Suppressor macrophage treated with lipopolysaccharide for 4 hours (primary cell): ENCODE data around the gene EHMT2.
"Not testable (repeated sequence)": the region's sequence is repeated elsewhere in the genome, so short reads cannot be mapped to it uniquely, and the experiment has no call there.

Experiments used
- DNase-seq: peaks from one replicate; pipeline ENCODE4 v3.0.0-alpha.2; 2020

The EHMT2 gene

GRCh38 chr6:31911826-31912585 is 14.5 kb upstream of the EHMT2 start:
- no peak for DNase-seq

GRCh38 chr6:31909298-31909697 is 11.8 kb upstream of the EHMT2 start:
- DNase-seq, result not testable (repeated sequence)

- DNase-seq, result peak; percentile 80
Observed at GRCh38 chr6:31908791-31909190, 11.3 kb upstream of the EHMT2 start.

- DNase-seq, result not testable (repeated sequence)
Observed at GRCh38 chr6:31908255-31908654, 10.8 kb upstream of the EHMT2 start.

GRCh38 chr6:31907158-31907813 is 9.8 kb upstream of the EHMT2 start:
- peak; percentile 83 for DNase-seq

GRCh38 chr6:31906727-31907126 is 9.2 kb upstream of the EHMT2 start:
- not testable (repeated sequence) for DNase-seq

GRCh38 chr6:31906122-31906521 is 8.6 kb upstream of the EHMT2 start:
- DNase-seq, result no peak

- no peak for DNase-seq
Observed at GRCh38 chr6:31905041-31905440, 7.5 kb upstream of the EHMT2 start.

- DNase-seq, result no peak
Observed at GRCh38 chr6:31903957-31904356, 6.5 kb upstream of the EHMT2 start.

- peak; percentile 56 for DNase-seq
Observed at GRCh38 chr6:31901953-31902643, 4.6 kb upstream of the EHMT2 start, which contains the start of gene ZBTB12. TSS of gene ZBTB12 (minus strand) at chr6:31902086. CDS start at chr6:31901305, 781 bp downstream.

- DNase-seq, result no peak
Observed at GRCh38 chr6:31901415-31901952, 4.0 kb upstream of the EHMT2 start.

- DNase-seq, result no peak
Observed at GRCh38 chr6:31900917-31901414, 3.5 kb upstream of the EHMT2 start.

- DNase-seq, result no peak
Observed at GRCh38 chr6:31899882-31900722, 2.6 kb upstream of the EHMT2 start.

- no peak for DNase-seq
Observed at GRCh38 chr6:31899215-31899614, 1.7 kb upstream of the EHMT2 start.

GRCh38 chr6:31898383-31899011 is 999 bp upstream of the EHMT2 start:
- DNase-seq, result no peak

- DNase-seq, result no peak
Observed at GRCh38 chr6:31896856-31897611, 464 bp downstream of the EHMT2 start.

- no peak for DNase-seq
Observed at GRCh38 chr6:31896493-31896855, 1.0 kb downstream of the EHMT2 start.

GRCh38 chr6:31892821-31893220 is 4.7 kb downstream of the EHMT2 start:
- no peak for DNase-seq

- DNase-seq, result no peak
Observed at GRCh38 chr6:31889331-31889972, 8.0 kb downstream of the EHMT2 start.
